NCI-H1436 (cell line): Measurements from ENCODE around the gene AKR7A3.
"Not testable (repeated sequence)": the region's sequence is repeated elsewhere in the genome, so short reads cannot be mapped to it uniquely, and the experiment has no call there.

Experiments
- DNase-seq: peaks from one replicate; lab custom pipeline; 2025; lab: John Stamatoyannopoulos, UW

AKR7A3 gene

DNA sequence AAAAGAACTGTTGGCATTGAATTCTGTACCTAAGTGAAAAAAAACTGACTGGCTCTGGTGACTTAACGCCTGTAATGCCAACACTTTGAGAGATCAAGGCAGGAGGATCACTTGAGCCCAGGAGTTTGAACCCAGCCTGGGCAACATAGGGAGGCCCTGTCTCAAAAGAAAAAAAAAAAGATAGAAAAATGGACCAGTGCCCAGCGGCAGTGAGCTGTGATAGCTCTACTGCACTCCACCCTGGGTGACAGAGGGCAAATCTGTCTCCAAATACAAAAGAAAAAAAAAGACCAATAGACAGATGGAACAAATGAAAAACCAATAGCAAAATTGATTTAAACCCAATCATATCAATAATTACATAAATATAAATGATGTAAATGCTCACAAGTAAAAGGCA lies 674 bp upstream of the AKR7A3 start:
- no peak for DNase-seq

DNA sequence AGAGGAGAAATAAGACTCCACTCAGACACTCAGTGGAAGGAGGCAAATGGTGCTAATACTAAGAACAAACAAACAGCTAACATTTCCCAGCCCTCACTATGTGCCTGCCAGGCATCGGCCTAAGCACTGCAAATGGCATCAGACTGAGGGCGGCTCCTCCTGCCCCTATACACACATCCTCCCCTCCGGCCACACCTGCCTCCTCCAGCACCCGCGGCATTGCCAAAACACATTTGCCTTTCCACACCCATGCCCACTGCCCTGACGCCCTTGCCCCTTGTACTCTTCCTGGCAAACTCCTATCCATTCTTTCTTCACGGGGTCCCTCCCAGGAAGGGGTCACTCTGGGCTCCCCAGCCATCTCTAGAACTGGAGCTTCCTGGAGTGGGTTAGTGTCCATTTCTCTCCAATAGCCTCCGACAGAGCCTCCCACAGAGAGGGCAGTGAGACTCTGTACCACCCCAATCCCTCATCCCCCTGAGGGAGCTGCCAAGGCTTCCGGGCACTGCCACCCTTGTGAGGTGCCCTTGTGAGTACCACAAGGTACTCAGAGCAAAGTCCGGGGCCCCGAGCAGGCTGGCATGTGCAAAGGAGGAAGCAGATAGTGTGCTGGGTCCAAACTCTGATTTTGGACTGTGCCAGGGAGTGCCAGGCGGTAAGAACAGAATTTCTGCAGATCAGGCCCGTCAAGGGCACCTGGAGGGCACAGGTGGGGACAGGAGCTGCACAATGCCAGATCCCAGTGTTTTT lies 959 bp downstream of the AKR7A3 start:
- DNase-seq: no peak

DNA sequence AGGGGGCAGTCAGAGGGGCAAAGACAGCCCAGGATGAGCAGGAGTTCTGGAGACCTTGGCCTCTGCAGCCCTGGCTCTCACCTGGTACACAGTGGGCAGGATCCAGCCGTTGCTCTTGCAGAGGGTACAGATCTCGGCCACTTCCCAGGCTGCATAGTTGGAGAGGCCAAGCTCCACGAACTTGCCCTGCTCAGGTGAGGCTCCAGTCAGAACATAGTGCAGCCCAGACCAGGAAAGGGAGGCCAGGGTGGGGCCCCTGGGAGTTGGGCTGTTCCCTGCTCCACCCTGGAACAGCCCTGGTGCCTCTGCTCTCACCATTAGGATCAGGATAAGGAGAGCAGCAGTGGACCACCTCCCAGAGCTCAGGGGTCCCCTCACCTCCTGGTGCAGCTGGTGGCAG lies 2.8 kb downstream of the AKR7A3 start:
- not testable (repeated sequence) for DNase-seq

DNA sequence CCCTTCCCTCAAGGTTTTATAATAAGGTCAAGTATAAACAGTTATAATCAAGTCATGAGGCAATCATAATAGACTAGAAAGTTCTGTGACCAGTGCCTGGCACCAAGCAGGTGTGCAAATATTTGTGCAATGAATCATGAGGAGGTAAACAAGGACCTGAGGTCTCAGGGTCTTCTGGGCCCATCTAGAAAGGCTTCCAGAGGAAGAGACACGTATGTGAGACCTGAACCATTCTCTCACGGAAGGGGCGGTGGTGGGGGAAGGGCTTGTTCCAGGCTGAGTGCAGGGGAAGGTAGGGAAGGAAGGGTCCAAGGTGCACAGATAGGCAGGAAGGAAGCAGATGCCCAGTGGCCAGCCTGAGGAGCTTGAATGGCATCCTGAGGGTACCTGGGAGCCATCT lies 3.2 kb downstream of the AKR7A3 start:
- not testable (repeated sequence) for DNase-seq

DNA sequence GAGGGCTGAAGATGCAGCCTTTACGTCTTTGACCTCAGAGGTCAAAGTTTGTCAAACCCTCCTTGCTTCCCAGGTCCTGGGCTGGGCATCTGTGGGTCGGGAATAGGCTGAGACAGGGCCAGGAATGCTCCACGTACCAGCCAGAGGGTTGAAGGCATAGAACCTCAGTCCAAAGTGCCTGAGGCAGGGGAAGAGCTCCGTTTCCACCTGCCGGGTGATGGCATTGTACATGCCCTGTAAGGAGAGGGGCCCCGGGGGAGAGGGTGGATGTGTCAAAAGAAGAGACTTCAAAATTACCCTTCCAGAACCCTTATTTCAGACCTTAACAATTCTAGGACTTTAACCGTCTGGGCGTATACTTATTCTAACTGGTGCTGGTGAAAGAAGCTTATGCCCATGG lies 3.7 kb downstream of the AKR7A3 start:
- DNase-seq: no peak

DNA sequence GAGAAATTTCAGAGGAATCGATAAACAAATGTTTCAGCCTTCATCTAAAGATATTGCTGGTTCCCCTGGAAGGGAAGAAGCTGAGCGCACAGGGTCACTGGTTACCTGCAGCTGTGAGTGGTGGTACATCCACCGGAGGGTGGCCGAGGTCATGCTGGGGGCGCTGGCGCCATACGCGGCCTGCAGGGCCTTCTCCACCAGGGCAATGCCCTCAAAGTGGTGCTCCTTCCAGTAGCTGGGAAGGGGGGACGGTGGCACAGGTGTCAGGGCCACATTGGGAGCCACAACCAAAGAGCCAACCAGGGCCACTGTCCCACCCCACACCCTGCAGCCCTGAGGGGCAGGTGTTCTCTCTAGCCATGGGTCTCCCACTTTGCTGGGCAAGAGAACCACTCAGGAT lies 4.7 kb downstream of the AKR7A3 start:
- DNase-seq: no peak

DNA sequence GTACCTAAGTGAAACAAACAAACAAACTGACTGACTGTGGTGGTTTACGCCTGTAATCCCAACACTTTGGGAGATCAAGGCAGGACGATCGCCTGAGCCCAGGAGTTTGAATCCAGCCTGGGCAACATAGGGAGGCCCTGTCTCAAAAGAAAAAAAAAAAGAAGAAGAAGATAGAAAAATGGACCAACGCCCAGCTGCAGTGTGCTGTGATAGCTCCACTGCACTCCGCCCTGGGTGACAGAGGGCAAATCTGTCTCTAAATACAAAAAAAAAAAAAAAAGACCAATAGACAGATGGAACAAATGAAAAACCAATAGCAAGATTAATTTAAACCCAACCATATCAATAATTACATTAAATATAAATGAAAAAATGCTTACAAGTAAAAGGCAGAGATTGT lies 13.9 kb downstream of the AKR7A3 start:
- DNase-seq: no peak

DNA sequence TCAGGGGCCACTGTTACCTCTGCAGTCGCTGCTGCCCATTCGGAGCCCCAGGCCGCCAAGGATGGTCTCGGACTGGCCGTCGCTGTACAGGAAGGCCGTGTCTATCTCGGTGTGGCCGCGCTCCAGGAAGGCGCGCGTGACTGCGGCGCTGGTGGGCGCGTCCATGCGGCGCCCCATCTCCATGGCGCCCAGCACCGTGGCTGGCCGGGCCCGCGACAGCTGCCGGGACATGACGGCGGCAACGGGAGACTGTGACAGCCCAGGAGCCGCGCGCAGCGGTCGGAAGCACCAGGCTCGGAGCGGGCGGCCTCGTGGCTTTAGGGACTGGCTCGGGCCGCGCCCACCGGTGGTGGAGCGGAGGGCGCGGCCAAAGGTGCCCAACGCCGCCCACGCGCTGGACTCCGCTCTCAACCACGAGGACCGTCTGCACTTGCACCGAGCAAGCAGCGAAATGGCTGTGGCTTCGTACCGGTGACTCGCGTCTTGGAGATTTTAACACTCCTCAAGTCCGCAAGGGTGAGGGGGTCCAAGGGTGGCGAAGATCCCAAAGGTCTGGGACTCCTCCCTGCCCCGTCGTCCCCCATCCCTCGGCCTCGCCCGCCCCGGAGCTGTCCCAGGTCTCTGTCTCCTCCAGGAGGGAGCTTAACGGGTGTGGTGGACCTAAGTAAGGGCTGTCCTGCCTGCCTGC lies 14.6 kb downstream of the AKR7A3 start:
- not testable (repeated sequence) for DNase-seq

DNA sequence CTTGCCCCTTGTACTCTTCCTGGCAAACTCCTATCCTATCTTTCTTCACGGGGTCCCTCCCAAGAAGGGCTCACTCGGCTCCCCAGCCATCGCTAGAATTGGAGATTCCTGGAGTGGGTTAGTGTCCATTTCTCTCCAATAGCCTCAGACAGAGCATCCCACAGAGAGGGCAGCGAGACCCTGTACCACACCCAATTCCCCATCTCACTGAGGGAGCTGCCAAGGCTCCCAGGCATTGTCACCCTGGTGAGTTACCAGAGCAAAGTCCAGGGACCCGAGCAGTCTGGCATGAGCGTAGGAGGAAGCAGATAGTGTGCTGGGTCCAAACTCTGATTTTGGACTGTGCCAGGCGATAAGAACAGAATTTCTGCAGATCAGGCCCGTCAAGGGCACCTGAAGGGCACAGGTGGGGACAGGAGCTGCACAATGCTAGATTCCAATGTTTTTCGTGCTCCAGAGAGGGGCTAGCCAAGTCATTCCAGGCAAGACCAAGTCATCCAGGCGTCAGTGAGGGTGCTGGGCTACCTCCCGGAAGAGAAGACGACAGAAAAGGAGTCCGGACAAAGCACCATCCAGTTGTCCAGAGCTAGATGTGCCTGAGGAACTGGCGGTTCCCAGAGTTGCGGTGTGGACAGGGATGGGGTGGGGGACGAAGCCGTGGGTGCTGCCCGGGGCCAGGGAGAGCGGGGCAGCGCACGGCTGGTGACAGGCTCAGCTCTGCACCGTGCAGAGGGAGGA lies 15.3 kb downstream of the AKR7A3 start:
- DNase-seq: no peak

DNA sequence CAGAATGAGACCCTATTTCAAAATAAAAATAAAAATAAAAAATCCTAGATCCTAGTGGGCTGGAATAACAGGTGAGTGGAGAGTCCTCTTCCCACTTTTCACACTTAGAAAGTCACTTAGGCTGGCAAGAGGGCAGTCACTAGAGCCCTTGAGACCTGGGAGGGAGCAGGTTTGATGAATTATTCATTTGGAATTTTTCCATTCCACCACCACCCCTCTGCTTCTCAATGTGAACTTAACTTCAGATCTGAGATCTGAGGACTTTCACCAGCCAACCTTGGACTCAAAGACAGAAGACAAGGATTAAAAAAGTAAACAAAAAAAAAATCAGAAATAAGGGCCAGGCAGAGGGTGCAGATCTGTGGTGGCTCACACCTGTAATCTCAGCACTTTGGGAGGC lies 16.5 kb downstream of the AKR7A3 start:
- no peak for DNase-seq

DNA sequence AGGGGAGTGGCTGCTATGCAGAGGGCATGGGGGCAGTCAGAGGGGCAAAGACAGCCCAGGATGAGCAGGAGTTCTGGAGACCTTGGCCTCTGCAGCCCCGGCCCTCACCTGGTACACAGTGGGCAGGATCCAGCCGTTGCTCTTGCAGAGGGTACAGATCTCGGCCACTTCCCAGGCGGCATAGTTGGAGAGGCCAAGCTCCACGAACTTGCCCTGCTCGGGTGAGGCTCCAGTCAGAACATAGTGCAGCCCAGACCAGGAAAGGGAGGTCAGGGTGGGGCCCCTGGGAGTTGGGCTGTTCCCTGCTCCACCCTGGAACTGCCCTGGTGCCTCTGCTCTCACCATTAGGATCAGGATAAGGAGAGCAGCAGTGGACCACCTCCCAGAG lies 18.2 kb downstream of the AKR7A3 start:
- not testable (repeated sequence) for DNase-seq

DNA sequence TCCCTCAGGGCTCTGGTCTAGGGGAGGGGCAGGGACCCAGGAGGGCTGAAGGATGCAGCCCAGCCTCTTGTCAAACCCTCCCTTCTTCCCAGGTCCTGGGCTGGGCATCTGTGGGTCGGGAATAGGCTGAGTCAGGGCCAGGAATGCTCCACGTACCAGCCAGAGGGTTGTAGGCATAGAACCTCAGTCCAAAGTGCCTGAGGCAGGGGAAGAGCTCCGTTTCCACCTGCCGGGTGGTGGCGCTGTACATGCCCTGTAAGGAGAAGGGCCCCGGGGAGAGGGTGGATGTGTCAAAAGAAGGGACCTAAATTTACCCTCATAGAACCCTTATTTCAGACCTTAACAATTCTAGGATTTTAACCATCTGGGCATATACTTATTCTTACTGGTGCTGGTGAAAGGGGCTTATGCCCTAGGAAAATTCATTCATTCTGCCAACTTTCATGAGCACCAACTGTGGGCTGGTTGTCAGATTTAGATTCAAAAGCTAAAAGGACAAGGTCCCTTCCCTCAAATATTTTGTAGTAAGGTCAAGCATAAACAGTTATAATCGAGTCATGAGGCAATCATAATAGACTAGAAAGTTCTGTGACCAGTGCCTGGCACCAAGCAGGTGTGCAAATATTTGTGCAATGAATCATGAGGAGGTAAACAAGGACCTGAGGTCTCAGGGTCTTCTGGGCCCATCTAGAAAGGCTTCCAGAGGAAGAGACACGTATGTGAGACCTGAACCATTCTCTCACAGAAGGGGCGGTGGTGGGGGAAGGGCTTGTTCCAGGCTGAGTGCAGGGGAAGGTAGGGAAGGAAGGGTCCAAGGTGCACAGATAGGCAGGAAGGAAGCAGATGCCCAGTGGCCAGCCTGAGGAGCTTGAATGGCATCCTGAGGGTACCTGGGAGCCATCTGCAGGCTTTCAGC lies 18.9 kb downstream of the AKR7A3 start:
- not testable (repeated sequence) for DNase-seq

DNA sequence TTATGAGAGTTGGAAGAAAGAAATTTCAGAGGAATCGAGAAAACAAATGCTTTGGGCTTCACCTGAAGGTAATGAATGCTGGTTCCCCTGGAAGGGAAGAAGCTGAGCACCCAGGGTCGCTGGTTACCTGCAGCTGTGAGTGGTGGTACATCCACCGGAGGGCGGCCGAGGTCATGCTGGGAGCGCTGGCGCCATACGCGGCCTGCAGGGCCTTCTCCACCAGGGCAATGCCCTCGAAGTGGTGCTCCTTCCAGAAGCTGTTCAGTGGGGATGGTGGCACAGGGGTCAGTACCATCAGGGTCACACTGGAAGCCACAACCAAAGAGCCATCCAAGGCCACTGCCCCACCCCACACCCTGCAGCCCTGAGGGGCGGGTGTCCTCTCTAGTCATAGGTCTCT lies 20.1 kb downstream of the AKR7A3 start:
- DNase-seq: no peak

DNA sequence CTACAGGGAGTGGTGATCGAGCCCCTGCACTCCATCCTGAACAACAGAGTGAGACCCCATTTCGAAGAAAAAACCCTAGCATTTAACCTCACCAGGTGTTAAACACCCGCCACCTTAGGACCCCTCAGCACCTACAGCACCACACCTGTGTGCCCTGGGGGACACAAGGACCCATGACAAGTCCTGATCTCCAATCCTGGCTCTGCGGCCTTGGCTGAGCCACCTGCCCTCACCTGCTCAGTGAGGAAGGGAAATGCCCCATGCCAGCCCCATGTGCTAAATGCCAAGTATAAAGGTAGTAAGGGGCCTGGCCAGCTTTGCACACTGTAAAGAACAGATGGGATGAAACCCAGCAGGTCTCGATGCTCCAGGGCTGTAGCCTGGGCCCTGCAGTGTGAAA lies 25.8 kb downstream of the AKR7A3 start:
- DNase-seq: no peak

DNA sequence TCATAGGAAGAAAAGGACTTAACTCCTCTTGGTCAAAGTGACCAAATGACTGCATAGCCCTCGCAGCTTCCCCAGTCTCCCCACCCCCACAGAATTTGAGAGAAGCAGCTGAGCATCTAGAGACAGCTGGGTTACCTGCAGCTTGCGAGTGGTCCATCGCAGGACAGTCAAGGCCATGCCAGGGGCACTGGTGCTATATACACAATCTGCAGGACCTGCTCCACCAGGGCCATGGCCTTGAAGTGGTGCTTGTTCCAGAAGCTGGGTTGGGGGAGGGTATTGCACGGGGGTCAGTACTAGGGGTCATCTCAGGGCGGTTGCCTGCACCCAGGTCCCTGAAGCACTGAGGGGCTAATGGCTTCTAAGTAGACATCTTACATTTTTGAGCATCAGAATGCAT lies 26.5 kb downstream of the AKR7A3 start:
- no peak for DNase-seq

DNA sequence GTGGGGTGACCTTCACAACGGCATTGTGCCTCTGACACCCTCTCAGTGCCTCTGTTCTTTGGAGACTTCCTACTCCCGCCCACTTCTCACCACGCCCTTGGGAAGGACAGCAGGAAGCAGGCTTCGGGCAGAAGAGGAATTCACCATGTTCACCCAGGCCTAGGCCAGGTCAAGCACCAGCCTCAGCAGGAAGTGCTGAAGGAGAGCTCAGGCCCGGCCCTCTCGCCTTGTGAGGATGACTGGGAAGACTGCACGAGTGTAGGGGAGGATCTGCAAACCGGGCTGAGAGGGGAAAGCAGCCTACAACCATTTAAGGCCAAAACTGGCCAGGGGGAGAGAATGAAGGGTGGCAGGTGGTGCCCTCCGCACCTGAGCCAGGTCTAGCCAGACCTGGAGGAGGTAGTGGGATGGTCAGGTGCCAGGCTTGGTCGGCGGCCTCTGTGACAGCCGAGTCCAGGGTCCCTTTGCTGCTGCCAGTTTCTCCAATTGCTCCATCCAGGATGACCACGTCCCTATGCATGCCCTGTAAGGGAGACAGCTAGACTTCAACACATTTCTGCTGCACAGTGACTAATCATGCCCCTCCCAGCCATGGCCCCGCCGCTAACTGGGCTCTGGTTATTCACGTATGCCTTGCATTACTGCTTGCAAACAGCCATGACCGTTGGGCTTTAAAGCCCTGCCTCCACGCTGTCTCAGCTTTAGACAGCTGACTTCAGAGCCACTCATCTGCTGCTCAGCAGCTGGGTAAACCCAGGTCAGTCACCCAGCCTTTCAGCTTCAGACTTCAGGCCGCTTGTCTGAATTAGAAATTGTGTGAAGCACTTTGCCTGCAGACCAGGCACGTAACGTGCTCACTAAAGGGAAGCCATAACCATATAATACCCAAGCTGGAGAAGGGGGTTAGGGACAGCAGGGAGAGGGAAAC lies 28.1 kb downstream of the AKR7A3 start:
- no peak for DNase-seq

DNA sequence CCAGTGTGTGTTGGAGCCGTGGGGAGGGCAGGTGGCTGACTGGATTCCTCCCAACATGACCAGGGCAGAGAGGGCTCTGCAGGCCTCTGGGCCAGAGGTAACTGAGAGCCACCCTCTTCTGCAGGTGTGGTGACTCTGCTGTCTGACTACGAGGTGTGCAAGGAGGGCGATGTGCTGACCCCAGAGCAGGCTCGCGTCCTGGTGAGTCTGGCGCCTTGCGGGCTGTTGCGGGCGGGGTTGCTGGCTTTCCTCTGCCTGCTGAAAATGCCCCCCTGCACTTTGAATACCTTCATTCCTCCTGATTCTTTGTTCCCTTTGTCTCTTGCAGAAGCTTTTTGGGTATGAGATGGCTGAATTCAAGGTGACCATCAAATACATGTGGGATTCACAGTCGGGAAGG lies 30.2 kb downstream of the AKR7A3 start:
- DNase-seq: no peak

DNA sequence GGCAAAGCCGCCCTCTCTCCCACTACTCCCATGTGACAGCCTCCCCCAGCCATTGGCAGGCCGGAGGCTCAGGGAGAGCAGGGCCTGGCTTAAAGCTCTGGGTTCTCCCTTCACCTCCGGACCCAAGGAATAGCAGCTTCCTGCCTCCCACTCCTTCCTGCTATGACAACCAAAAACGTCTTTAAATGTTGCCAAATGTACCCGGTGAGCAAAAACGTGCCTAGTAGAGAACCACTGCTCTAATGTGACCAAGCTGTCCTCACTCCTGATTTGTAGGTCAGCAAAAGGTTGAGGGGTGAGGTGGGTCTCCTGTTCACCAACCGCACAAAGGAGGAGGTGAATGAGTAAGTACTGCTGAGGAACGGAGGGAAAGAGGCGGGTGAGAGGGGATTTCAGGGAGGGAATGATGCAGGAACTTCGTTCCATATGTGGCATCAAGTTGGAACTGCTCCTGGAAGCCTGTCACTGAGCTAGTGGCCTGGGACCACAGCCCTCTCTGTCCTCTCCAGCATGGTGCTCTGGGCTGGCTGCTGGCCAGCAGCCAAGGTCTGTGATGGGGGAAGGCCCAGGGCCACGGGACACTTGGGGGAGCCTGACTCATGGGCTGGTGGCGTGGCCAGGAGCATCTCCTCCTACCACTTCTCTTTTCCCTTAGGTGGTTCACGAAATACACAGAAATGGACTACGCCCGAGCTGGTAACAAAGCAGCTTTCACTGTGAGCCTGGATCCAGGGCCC lies 31.2 kb downstream of the AKR7A3 start:
- no peak for DNase-seq

DNA sequence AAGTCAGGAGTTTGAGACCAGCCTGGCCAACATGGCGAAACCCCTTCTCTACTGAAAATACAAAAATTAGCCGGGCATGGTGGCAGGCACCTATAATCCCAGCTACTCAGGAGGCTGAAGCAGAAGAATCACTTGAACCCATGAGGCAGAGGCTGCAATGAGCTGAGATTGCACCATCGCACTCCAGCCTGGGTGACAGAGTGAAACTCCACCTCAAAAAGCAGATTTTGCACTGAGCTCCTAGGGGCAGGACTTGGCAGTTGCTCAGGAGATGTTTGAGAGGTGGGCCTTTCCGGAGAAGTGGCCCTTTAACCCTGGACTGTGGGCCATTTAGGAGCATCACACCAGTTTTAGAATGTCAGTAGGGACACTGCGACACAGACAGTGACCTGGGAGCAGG lies 32.3 kb downstream of the AKR7A3 start:
- DNase-seq: not testable (repeated sequence)

DNA sequence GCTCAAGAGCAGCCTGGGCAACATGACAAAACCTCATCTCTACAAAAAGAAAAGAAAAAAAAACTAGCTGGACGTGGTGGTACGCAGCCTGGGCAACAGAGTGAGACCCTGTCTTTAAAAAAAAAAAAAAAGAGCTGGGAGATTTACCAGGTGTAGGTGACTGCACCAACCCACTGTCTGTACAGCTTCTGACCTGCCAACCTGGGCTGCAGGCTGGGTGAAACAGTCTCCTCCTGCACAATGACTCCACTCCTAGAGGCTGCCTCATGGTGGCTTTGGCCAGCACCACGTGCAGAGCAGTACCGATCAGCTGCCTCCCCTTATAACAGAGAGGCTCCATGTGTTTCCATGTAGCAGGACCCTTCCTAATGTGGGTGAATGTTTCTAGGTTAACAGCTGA lies 33.3 kb downstream of the AKR7A3 start:
- DNase-seq: no peak
